Measurements from ENCODE around the gene TMEM132C.

The TMEM132C gene

DNA sequence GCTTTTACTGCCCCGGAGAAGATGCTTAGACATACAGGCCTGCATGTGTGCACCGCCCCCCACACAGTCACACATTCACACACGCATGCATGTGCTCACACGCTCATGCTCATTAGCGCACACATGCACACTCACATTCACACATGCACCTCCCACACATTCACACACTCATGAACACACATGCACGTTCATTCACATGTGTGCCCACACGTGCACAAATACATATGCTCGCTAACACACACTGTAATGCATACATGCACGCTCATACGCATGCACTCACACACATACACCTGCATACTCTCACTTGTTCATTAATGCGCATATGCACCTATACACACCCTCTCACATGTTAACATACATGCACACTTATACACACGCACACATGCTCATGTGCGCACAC, 21.9 kb downstream of the TMEM132C start:
- TF ChIP-seq, protein P1, sequence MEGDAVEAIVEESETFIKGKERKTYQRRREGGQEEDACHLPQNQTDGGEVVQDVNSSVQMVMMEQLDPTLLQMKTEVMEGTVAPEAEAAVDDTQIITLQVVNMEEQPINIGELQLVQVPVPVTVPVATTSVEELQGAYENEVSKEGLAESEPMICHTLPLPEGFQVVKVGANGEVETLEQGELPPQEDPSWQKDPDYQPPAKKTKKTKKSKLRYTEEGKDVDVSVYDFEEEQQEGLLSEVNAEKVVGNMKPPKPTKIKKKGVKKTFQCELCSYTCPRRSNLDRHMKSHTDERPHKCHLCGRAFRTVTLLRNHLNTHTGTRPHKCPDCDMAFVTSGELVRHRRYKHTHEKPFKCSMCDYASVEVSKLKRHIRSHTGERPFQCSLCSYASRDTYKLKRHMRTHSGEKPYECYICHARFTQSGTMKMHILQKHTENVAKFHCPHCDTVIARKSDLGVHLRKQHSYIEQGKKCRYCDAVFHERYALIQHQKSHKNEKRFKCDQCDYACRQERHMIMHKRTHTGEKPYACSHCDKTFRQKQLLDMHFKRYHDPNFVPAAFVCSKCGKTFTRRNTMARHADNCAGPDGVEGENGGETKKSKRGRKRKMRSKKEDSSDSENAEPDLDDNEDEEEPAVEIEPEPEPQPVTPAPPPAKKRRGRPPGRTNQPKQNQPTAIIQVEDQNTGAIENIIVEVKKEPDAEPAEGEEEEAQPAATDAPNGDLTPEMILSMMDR (IDR thresholded peaks at IDR 0.05; ENCODE audit: extremely low read depth, missing control alignments) = no peak
- no peak for DNase-seq (ENCODE audit: low spot score)

DNA sequence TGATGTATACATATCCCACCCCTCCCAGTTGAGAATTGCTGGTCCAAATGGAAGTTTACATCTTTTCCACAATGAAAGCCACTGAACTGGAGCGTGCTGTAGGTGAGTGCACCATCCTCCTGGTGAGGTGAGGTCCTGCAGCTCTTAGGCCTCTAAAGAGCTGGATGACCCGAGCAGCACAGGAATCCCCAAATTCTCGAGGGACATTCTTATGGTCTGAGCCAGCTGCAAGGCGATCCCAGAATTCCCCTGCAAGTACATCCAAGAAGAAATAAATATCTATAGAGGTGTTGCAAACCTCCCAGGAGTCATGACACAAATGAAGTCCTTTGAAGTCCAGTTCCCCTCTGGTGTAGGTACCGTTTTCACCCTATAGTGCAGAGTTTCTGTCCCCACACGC, 24.0 kb downstream of the TMEM132C start:
- DNase-seq (ENCODE audit: low spot score) = no peak
- TF ChIP-seq, protein P1 (IDR thresholded peaks at IDR 0.05; ENCODE audit: extremely low read depth, missing control alignments) = no peak

DNA sequence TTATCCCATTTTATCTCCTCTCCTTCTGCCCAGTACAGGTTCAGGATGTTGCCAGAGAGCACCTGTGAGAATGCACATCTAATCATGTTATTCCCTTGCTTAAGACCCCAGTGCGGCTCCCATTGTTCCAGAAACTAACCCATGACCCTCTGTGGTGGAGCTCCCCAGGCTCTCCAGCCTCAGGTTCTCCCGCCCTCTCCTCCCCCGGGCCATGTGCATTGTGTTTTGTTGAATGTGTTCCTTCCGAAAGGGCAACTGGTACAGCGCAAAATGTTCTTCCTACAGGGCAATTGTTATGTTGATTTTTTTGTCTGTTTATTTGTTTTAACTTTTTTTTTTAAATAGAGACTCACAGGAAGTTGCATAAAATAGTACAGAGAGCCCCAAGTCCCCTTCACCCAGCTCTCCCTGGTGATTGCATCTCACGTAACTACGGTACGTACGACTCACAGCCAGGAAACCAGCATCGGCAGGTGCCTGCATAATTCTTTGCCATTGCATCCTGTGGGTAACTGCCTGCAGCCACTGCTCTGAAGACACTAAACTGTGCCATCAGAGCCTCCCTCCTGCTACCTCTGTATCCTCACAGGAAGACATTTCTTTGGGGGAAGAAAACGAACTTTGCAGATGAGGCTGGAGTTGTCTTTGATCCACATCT, 31.2 kb downstream of the TMEM132C start:
- no peak for DNase-seq (ENCODE audit: low spot score)
- TF ChIP-seq, protein P1 (IDR thresholded peaks at IDR 0.05; ENCODE audit: extremely low read depth, missing control alignments) = no peak

- DNase-seq (ENCODE audit: low spot score) = no peak
- TF ChIP-seq, protein P1 (IDR thresholded peaks at IDR 0.05; ENCODE audit: extremely low read depth, missing control alignments) = no peak
These were observed 38.4 kb downstream of the TMEM132C start for GRCh38 chr12:128305336-128305892.

DNA sequence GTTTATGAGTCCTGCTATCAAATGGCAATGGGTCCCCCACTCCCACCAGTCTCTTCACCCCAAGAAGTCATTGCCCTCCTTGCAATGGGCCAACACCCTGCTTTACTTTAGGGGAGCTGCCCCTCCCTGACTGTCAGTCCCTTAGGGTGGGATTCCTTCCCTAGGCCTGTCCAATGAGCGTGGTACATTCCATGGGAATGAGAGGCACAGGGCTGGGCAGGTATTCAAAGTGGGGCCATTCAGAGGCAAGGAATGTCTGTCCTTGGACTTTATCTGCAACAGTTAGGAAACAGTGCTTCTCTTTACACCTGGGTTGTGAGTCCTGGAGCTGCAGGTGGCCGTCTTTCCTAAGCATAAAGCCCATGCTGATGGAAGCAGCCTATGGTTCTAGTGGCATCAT, 40.8 kb downstream of the TMEM132C start:
- TF ChIP-seq, protein P1 (IDR thresholded peaks at IDR 0.05; ENCODE audit: extremely low read depth, missing control alignments) = no peak

GRCh38 chr12:128312661-128313060, 45.7 kb downstream of the TMEM132C start:
- TF ChIP-seq, protein P1 (IDR thresholded peaks at IDR 0.05; ENCODE audit: extremely low read depth, missing control alignments) = no peak
- no peak for DNase-seq (ENCODE audit: low spot score)

More for the DNA sequence above, 40.8 kb downstream of the TMEM132C start:
- no peak for DNase-seq (ENCODE audit: low spot score)

DNA sequence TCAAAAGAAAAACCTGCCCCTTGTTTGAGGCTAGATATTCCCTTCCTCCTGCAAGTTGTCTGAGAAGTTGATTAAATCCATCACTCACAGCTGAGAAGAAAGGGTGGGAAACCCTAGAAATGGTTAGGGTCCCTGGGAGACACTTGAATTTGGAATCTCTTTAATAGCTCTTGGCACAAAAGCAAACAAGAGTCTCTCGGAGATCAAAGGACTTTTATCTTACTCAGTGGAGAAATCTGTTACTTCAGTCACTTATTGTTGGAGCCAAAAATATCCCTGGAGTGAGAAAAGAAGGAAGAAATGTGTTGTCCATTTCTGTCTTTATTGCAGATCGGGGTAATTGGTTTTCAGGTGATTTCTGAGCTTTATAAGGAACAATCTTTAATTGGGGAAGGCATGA, 47.0 kb downstream of the TMEM132C start:
- no peak for DNase-seq (ENCODE audit: low spot score)
- TF ChIP-seq, protein P1 (IDR thresholded peaks at IDR 0.05; ENCODE audit: extremely low read depth, missing control alignments) = no peak

All from GM20000 (cell line).